Calu3 (cell line): ENCODE results near the gene SLC1A2. TPM values are rescaled to one million over a fixed set of nuclear protein-coding genes. Genes with fewer than 3 reads are reported as not detected.

Experiments used
- BruUV-seq: library from RNA; stranded (reverse); fragments of 400-500 nt; replicated peaks from 2 replicates; lab custom pipeline; 2021; lab: Mats Ljungman, UMichigan
- CTCF ChIA-PET: fragments of 300-600 bp; sonication (Branson Sonifier 250); formaldehyde crosslinking; loops from one replicate; lab custom pipeline; 2022; ENCODE audit warnings: antibody characterized with exemption; lab: Charles Lee
- DNase-seq: peaks from one replicate; pipeline ENCODE4 v3.0.0; 2022
- H3K27ac Mint-ChIP-seq: one replicate; pipeline ENCODE4 v1.8.0; 2022; ENCODE audit warnings: mixed read lengths; ENCODE audit not compliant: unreplicated experiment
- H3K27me3 Mint-ChIP-seq: one replicate; pipeline ENCODE4 v1.8.0; 2022; ENCODE audit warnings: mixed read lengths; ENCODE audit not compliant: unreplicated experiment
- H3K36me3 Mint-ChIP-seq: one replicate; pipeline ENCODE4 v1.8.0; 2022; ENCODE audit warnings: mild to moderate bottlenecking, moderate library complexity, mixed read lengths; ENCODE audit not compliant: insufficient read depth, unreplicated experiment
- H3K4me1 Mint-ChIP-seq: one replicate; pipeline ENCODE4 v1.8.0; 2022; ENCODE audit warnings: mild to moderate bottlenecking, low read depth, mixed read lengths; ENCODE audit not compliant: unreplicated experiment
- H3K4me3 Mint-ChIP-seq: one replicate; pipeline ENCODE4 v1.8.0; 2022; ENCODE audit warnings: mild to moderate bottlenecking, low read depth, moderate library complexity, mixed read lengths; ENCODE audit not compliant: unreplicated experiment
- H3K9me3 Mint-ChIP-seq: one replicate; pipeline ENCODE4 v1.8.0; 2022; ENCODE audit warnings: low read depth, mixed read lengths; ENCODE audit not compliant: unreplicated experiment
- CTCF ChIP-seq: fragments of 200-600 bp; IDR thresholded peaks from one replicate; pipeline ENCODE4 v1.8.0; 2022; ENCODE audit warnings: antibody characterized with exemption; ENCODE audit not compliant: unreplicated experiment
- intact Hi-C: fragments of 100-400 bp; cut with micrococcal nuclease; formaldehyde crosslinking; loops from one replicate; pipeline ENCODE4 v1.10.0; 2022; ENCODE audit not compliant: unreplicated experiment
- total RNA-seq: library from RNA; stranded (reverse); gene quantifications from 2 replicates; pipeline ENCODE4 v1.2.3, GENCODE V29; 2022

The SLC1A2 gene
- total RNA-seq, 1 experiment from 2014 or later: 0.40 TPM

- H3K27me3 Mint-ChIP-seq: no peaks in the 10 kb centered on the region
- peaks cover 6% of the 10 kb centered on the region for H3K4me1 Mint-ChIP-seq
- no peak overlapping the region for H3K4me3 Mint-ChIP-seq
- intact Hi-C loops: no loop called here
- CTCF ChIA-PET: no interaction called here
- peak overlapping the region; percentile 33 for H3K27ac Mint-ChIP-seq
- DNase-seq: no peak
- no peak for TF ChIP-seq CTCF
- no peaks in the 10 kb centered on the region for H3K9me3 Mint-ChIP-seq
- BruUV-seq: no TSS peak
- H3K36me3 Mint-ChIP-seq: peaks cover 91% of the 10 kb centered on the region
Measured at GRCh38 chr11:35208795-35209194, 210.6 kb downstream of the SLC1A2 start.

GRCh38 chr11:35207471-35208403 is 211.6 kb downstream of the SLC1A2 start:
- BruUV-seq: no TSS peak
- Mint-ChIP-seq H3K27me3 (no peaks in the 10 kb centered on the region), H3K4me1 (no peaks in the 10 kb centered on the region), H3K9me3 (no peaks in the 10 kb centered on the region), H3K4me3 (no peak overlapping the region), H3K27ac (peak overlapping the region; percentile 33), H3K36me3 (peaks cover 91% of the 10 kb centered on the region)
- CTCF ChIA-PET: no interaction called here
- DNase-seq: no peak
- TF ChIP-seq CTCF: no peak
- intact Hi-C loops: no loop called here

GRCh38 chr11:35206616-35207015 is 212.7 kb downstream of the SLC1A2 start:
- no TSS peak for BruUV-seq
- TF ChIP-seq CTCF: no peak
- no peak overlapping the region for H3K4me3 Mint-ChIP-seq
- H3K4me1 Mint-ChIP-seq: no peaks in the 10 kb centered on the region
- H3K36me3 Mint-ChIP-seq: peaks cover 91% of the 10 kb centered on the region
- H3K27me3 Mint-ChIP-seq: no peaks in the 10 kb centered on the region
- H3K9me3 Mint-ChIP-seq: no peaks in the 10 kb centered on the region
- intact Hi-C loops: no loop called here
- peak overlapping the region; percentile 13 for H3K27ac Mint-ChIP-seq
- CTCF ChIA-PET: no interaction called here
- no peak for DNase-seq

- CTCF ChIA-PET: no interaction called here
- Mint-ChIP-seq H3K9me3 (no peaks in the 10 kb centered on the region), H3K27me3 (no peaks in the 10 kb centered on the region), H3K4me1 (no peaks in the 10 kb centered on the region), H3K4me3 (no peak overlapping the region), H3K36me3 (peaks cover 92% of the 10 kb centered on the region), H3K27ac (peak overlapping the region; percentile 70)
- BruUV-seq: no TSS peak
- DNase-seq: no peak
- no peak for TF ChIP-seq CTCF
- intact Hi-C loops: no loop called here
Measured at GRCh38 chr11:35204614-35205013, 214.7 kb downstream of the SLC1A2 start.

Other genes starting within 250 kb of the SLC1A2 start
- gene PAMR1, start 106.1 kb upstream of the SLC1A2 start, total RNA-seq: not detected in 2 replicates
- 19.1 and 19.8 TPM in 2 replicates for gene FJX1, start 198.9 kb upstream of the SLC1A2 start, total RNA-seq
- gene TRIM44, start 243.2 kb upstream of the SLC1A2 start, total RNA-seq: 71.3 and 78.2 TPM in 2 replicates